Lung (tissue), 12 donors: ENCODE data around the gene SPOPL. TPM values are rescaled to one million over a fixed set of nuclear protein-coding genes. Genes with fewer than 3 reads are reported as not detected.

Experiments used
- ATAC-seq: fragments of 200-7000 bp; cut with Tn5 transposase; one replicate; pipeline ENCODE4 v1.9.1; 2020; ENCODE audit warnings: moderate number of reproducible peaks; ENCODE audit not compliant: insufficient read depth, low FRiP score
- DNase-seq, 3 donors: peaks; one replicate each; pipeline ENCODE4 v3.0.0-alpha.2; 2013 to 2017
- H3K27ac ChIP-seq, 2 donors: one replicate each; pipeline ENCODE4 v1.5.1; 2013; ENCODE audit warnings: mild to moderate bottlenecking in 2 of 2, moderate library complexity in 2 of 2, control low read depth in 1 of 2, inconsistent platforms in 1 of 2, low read depth in 1 of 2, low read length in 1 of 2
- H3K27me3 ChIP-seq, 3 donors: one replicate each; pipeline ENCODE4 v1.5.1; 2013; ENCODE audit warnings: low read length in 2 of 3; ENCODE audit not compliant: control insufficient read depth in 3 of 3, insufficient read depth in 3 of 3
- H3K36me3 ChIP-seq, 4 donors: one replicate each; pipeline ENCODE4 v1.5.1; 2013; ENCODE audit warnings: low read length in 4 of 4, mild to moderate bottlenecking in 1 of 4, moderate library complexity in 1 of 4; ENCODE audit not compliant: control insufficient read depth in 4 of 4, insufficient read depth in 4 of 4
- H3K4me1 ChIP-seq, 5 donors: one replicate each; pipeline ENCODE4 v1.5.1; 2013; ENCODE audit warnings: low read length in 5 of 5, mild to moderate bottlenecking in 2 of 5, moderate library complexity in 1 of 5; ENCODE audit not compliant: control insufficient read depth in 5 of 5, insufficient read depth in 5 of 5
- H3K4me3 ChIP-seq: one replicate; pipeline ENCODE4 v1.5.1; 2013; ENCODE audit warnings: mild to moderate bottlenecking, control low read depth, moderate library complexity
- H3K9ac ChIP-seq, 2 donors: one replicate each; pipeline ENCODE4 v1.5.1; 2013; ENCODE audit warnings: low read length in 2 of 2, control low read depth in 1 of 2; ENCODE audit not compliant: insufficient read depth in 1 of 2
- H3K9me3 ChIP-seq, 4 donors: one replicate each; pipeline ENCODE4 v1.5.1; 2013; ENCODE audit warnings: low read length in 3 of 4, mild to moderate bottlenecking in 1 of 4, moderate library complexity in 1 of 4; ENCODE audit not compliant: control insufficient read depth in 4 of 4, insufficient read depth in 3 of 4
- WGBS, 2 donors: extraction: QIAGEN DNeasy Blood & Tissue Kit; methylation state at CpG; one replicate each; pipeline ENCODE4 v1.1.7; 2013; 5-methylcytosine and 5-hydroxymethylcytosine counted together
- polyA plus RNA-seq, 2 donors: library from polyadenylated mRNA; stranded (reverse); fragments of 200-250 nt; gene quantifications; one replicate each; pipeline ENCODE4 v1.2.1, GENCODE V29; 2013
- total RNA-seq, 2 donors: library from RNA; depleted of rRNA in 1 of 2; stranded (reverse); fragments of >200 nt in 1 of 2; gene quantifications; one replicate each; pipeline ENCODE4 v1.2.1, GENCODE V29; 2014 to 2021
- TF ChIP-seq, protein P1 (sequence below): IDR thresholded peaks from 2 replicates; pipeline ENCODE4 v1.5.1; 2012; ENCODE audit warnings: mild to moderate bottlenecking; ENCODE audit errors: control extremely low read depth, extremely low read depth
- donor health status: control.
- donor health status: control.
- donor health status: Bipolar disorder and iron deficiency.
- donor health status: healthy.
- donor health status: DM: yes; HTN: yes; CAD: no.

Gene SPOPL
- total and polyA plus RNA-seq, 4 donors: 4.4 to 39.7 (median 18.2) TPM

DNA sequence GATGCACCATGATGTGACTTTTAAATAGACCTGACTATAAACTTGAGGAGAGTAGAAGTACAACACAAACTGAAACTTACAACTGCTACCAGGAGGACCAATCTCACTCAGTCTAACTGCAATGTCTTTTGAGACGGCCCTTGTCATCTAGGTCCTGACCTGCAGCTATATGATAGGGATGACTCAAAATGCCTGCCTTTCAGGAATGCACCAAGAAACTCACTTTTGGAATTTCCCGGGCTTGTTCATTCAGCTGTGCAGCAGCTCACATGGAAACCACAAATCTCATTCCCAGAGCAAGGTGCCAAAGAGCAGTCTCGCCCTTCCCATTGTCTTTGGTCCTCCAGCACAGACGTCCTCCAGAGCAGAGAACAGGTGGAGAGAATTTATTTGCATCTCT is 113.7 kb downstream of the SPOPL start:
- no peak for ATAC-seq
- no peak overlapping the region for H3K27ac ChIP-seq
- H3K4me3 ChIP-seq: no peak overlapping the region
- no peak for DNase-seq
- H3K9me3 ChIP-seq: no peaks in the 10 kb centered on the region
- H3K27me3 ChIP-seq: no peaks in the 10 kb centered on the region
- 79 to 90% methylated on average over 4 of the region's 4 CpGs for WGBS, 2 donors
- no peak overlapping the region for H3K9ac ChIP-seq
- TF ChIP-seq, protein P1, sequence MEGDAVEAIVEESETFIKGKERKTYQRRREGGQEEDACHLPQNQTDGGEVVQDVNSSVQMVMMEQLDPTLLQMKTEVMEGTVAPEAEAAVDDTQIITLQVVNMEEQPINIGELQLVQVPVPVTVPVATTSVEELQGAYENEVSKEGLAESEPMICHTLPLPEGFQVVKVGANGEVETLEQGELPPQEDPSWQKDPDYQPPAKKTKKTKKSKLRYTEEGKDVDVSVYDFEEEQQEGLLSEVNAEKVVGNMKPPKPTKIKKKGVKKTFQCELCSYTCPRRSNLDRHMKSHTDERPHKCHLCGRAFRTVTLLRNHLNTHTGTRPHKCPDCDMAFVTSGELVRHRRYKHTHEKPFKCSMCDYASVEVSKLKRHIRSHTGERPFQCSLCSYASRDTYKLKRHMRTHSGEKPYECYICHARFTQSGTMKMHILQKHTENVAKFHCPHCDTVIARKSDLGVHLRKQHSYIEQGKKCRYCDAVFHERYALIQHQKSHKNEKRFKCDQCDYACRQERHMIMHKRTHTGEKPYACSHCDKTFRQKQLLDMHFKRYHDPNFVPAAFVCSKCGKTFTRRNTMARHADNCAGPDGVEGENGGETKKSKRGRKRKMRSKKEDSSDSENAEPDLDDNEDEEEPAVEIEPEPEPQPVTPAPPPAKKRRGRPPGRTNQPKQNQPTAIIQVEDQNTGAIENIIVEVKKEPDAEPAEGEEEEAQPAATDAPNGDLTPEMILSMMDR: no peak
- H3K4me1 ChIP-seq: no peaks in the 10 kb centered on the region
- no peaks in the 10 kb centered on the region for H3K36me3 ChIP-seq

DNA sequence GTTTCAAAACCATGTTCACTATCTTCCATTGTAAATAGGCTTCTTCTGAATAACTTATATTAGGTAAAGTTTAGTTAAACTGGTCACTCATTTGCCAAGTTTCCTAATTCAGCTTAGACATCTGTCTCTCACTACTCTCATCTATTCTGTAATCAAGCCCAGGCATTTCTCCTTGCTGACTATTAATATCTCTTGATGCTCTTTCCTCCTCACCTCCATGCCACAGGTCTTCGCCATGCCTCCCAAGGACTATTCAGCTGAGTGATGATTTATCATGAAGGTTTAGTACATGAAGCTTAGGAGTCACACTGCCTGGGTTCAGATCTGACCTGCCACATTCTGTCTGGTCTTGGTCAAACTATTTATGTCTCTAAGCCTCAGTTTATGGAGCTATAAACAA is 115.5 kb downstream of the SPOPL start:
- Histone ChIP-seq H3K27ac (no peak overlapping the region), H3K4me3 (no peak overlapping the region), H3K36me3 (no peaks in the 10 kb centered on the region), H3K4me1 (no peaks in the 10 kb centered on the region), H3K27me3 (no peaks in the 10 kb centered on the region), H3K9me3 (no peaks in the 10 kb centered on the region), H3K9ac (no peak overlapping the region)
- ATAC-seq (no peak), DNase-seq (no peak)
- 90 to 97% methylated on average over 1 of the region's 1 CpG for WGBS, 2 donors
- TF ChIP-seq, protein P1: no peak

DNA sequence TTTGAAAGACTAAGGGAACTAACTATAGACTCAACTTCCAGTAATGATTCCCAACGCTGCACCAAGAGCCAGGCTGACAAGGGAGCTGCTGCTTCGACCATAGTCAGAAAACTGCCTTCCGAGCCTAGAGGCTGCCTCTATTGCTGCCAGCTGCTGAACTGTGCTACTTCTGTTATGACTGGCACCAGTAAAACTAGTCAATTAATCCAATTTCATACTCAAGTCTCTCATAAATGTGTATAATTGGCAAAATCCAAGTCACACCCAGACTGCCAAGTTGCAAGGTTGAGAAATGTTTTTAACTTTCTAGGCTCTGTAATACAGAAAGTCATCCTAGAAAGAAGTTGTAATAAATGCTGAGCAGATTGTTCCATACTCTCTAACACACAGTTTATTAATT is 117.4 kb downstream of the SPOPL start:
- no peak overlapping the region for H3K9ac ChIP-seq
- WGBS, 2 donors: 90 to 91% methylated on average over 3 of the region's 3 CpGs
- H3K27ac ChIP-seq: no peak overlapping the region
- H3K4me1 ChIP-seq: no peaks in the 10 kb centered on the region
- ATAC-seq (no peak), DNase-seq (no peak)
- TF ChIP-seq, protein P1: no peak
- no peaks in the 10 kb centered on the region for H3K27me3 ChIP-seq
- H3K4me3 ChIP-seq: no peak overlapping the region
- no peaks in the 10 kb centered on the region for H3K36me3 ChIP-seq
- no peaks in the 10 kb centered on the region for H3K9me3 ChIP-seq

DNA sequence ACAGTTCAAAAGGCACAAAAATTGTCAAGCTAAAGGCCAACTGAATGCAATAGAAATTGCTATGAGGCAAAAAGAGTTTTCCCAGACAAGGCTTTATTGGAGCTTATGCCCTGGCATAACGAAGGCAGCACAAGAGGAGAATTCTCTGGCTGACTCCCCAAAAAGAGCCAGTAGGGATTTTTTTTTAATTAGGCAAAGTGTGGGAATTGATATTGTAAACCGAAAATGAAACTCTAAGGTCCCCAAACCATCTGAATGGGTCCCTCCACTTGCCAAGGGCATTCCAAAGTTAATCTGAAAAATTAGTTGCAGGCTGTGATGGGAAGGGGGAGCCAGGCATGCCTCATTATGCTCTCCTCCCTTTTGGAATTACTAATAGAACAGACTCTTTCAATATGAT is 118.9 kb downstream of the SPOPL start:
- Histone ChIP-seq H3K9me3 (no peaks in the 10 kb centered on the region), H3K9ac (no peak overlapping the region), H3K4me3 (no peak overlapping the region), H3K4me1 (no peaks in the 10 kb centered on the region), H3K27me3 (no peaks in the 10 kb centered on the region), H3K27ac (no peak overlapping the region), H3K36me3 (no peaks in the 10 kb centered on the region)
- ATAC-seq (no peak), DNase-seq (no peak)
- TF ChIP-seq, protein P1: no peak
- WGBS, 2 donors: 84 to 90% methylated on average over 2 of the region's 2 CpGs
